OCI-LY7 (cell line): ENCODE data around the gene OPTC.

Experiments
- CTCF ChIP-seq: fragments of 200-600 bp; sonication (generic); conservative IDR thresholded peaks from 2 replicates; pipeline ENCODE4 v1.5.1; 2014; ENCODE audit warnings: mild to moderate bottlenecking, antibody characterized with exemption, low read length, moderate library complexity, mixed read lengths
- EZH2phosphoT487 ChIP-seq: fragments of 200-600 bp; sonication (generic); IDR thresholded peaks from 2 replicates; pipeline ENCODE4 v1.6.1; 2018; ENCODE audit warnings: low read depth, borderline replicate concordance, mild to moderate bottlenecking, mixed run types, antibody characterized with exemption, low read length, moderate library complexity, mixed read lengths

GRCh38 chr1:203519053-203519840 lies 25.3 kb downstream of the OPTC start:
- TF ChIP-seq CTCF, result no peak
- no peak for TF ChIP-seq EZH2phosphoT487
